ENCODE data around the gene SOCS1. TPM values are rescaled to one million over a fixed set of nuclear protein-coding genes. Genes with fewer than 3 reads are reported as not detected.
A peak's percentile ranks its signal among the peaks of the same experiment; 100 is the strongest.
"Not testable (repeated sequence)": the region's sequence is repeated elsewhere in the genome, so short reads cannot be mapped to it uniquely, and the experiment has no call there.

Gene SOCS1
- total RNA-seq, 1 donor from 2014 or later, result 161 TPM

DNA sequence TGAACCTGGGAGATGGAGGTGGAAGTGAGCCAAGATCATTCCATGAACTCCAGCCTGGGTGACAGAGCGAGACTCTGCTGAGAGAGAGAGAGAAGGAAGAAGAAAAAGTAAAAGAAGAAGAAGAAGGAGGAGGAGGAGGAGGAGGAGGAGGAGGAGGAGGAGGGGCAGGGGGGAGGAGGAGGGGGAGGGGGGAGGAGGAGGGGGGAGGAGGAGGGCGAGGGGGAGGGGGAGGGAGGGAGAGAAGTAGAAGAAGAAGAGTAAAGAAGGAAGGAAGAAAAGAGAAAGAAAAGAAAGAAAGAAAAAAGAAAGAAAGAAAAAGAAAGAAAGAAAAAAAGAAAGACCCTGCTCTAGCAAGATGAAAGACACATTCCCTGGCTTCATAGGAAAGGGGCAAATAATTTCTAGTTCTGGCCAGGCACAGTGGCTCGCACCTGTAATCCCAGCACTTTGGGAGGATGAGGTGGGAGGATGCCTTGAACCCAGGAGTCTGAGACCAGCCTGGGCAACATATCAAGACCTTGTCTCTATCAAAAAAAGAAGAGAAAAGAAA, 23.6 kb downstream of the SOCS1 start:
- intact Hi-C loops (cut with micrococcal nuclease), result loop anchor here (5.0 kb wide), 1 partner anchor 350 kb away; no protein-coding TSS in a partner anchor
- Mint-ChIP-seq H3K27ac (peak overlapping the region; percentile 95), H3K4me1 (ENCODE audit: low read depth) (peaks cover 82% of the 10 kb centered on the region), H3K4me3 (peak overlapping the region; percentile 64), H3K36me3 (ENCODE audit: low read depth) (no peaks in the 10 kb centered on the region), H3K9me3 (no peaks in the 10 kb centered on the region), H3K27me3 (ENCODE audit: insufficient read depth) (no peaks in the 10 kb centered on the region)
- DNase-seq (ENCODE audit: low spot score), result no peak

DNA sequence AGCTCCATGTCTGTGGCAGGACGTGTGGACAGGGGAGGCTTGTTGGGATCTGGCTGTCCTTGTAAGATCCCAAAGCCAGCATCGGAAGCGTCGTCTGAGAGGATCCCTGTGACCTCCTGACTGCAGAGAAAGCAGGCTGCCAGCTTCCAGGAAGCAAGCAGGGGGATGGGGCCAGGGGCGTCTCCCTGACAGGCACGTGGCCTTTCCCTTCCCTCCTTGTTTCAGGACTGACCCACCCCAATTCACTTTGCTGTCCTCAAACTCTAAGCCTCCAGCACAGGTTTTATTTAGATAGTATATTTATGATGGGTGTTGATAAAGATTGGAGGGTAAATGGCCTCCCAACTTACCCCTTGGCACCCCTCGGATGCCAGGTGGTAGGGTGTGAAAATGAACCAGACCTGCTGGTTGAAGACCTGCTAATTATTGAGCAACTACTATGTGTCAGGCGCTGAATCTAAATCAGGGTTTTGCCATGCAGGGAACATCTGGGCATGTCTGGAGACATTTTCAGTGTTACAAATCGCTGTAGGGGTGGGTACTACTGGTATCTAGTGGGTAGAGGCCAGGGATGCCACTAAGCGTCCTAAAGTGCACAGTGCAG, 24.5 kb downstream of the SOCS1 start:
- Mint-ChIP-seq H3K27ac (peak overlapping the region; percentile 87), H3K4me1 (ENCODE audit: low read depth) (peaks cover 74% of the 10 kb centered on the region), H3K4me3 (peak overlapping the region; percentile 64), H3K9me3 (no peaks in the 10 kb centered on the region), H3K27me3 (ENCODE audit: insufficient read depth) (no peaks in the 10 kb centered on the region), H3K36me3 (ENCODE audit: low read depth) (no peaks in the 10 kb centered on the region)
- intact Hi-C loops (cut with micrococcal nuclease), result loop anchor here (5.0 kb wide), 1 partner anchor 351 kb away; no protein-coding TSS in a partner anchor
- no peak for DNase-seq (ENCODE audit: low spot score)

DNA sequence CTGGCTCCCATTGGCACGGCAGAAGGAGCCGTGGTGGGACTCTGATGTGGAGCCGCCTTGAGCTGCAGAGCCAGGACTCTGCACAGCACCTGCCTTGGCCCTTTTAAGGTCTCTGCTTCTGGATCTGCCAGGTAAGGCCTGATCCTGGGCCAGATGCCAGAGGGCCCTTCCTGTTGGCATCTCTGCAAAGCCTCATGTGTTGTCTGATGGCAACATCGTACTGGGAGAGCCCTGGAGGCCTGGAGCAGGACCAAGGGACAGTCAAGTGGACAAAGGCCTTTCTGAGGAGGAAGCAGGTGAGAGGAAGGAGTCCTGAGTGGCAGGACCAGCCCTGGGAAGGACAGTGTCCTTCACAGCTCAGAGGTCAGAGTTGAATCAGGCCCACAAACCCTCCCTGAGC, 26.1 kb downstream of the SOCS1 start:
- Mint-ChIP-seq H3K9me3 (no peaks in the 10 kb centered on the region), H3K36me3 (ENCODE audit: low read depth) (no peaks in the 10 kb centered on the region), H3K4me1 (ENCODE audit: low read depth) (peaks cover 78% of the 10 kb centered on the region), H3K4me3 (no peak overlapping the region), H3K27ac (peak overlapping the region; percentile 57), H3K27me3 (ENCODE audit: insufficient read depth) (no peaks in the 10 kb centered on the region)
- intact Hi-C loops (cut with micrococcal nuclease), result loop anchor here (5.0 to 10.0 kb wide), 3 partner anchors 352 to 687 kb away; partner anchors contain the start of genes CIITA and GSPT1
- no peak for DNase-seq (ENCODE audit: low spot score)

DNA sequence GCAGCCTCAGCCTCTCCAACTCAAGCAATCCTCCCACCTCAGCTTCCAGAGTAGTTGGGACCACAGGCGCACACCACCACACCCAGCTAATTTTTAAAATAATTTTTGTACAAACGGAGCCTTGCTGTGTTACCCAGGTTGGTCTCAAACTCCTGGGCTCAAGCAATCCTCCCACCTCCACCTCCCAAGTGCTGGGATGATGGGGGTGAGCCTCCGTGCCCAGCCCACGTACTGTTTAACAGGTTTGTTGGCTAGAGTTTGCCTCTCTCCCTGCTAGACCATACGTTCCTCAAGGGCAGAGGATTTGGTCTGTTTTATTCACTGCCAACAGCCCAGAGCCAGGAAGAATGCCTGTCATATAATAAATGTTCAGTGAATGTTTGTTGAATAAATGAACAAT, 26.6 kb downstream of the SOCS1 start:
- no peaks in the 10 kb centered on the region for H3K9me3 Mint-ChIP-seq
- DNase-seq (ENCODE audit: low spot score), result no peak
- intact Hi-C loops (cut with micrococcal nuclease), result loop anchor here (5.0 to 10.0 kb wide), 2 partner anchors 355 to 688 kb away; partner anchors contain the start of genes CIITA and GSPT1
- H3K4me3 Mint-ChIP-seq, result no peak overlapping the region
- no peaks in the 10 kb centered on the region for H3K27me3 Mint-ChIP-seq (ENCODE audit: insufficient read depth)
- H3K27ac Mint-ChIP-seq, result peak overlapping the region; percentile 8
- H3K4me1 Mint-ChIP-seq (ENCODE audit: low read depth), result peaks cover 78% of the 10 kb centered on the region
- no peaks in the 10 kb centered on the region for H3K36me3 Mint-ChIP-seq (ENCODE audit: low read depth)

DNA sequence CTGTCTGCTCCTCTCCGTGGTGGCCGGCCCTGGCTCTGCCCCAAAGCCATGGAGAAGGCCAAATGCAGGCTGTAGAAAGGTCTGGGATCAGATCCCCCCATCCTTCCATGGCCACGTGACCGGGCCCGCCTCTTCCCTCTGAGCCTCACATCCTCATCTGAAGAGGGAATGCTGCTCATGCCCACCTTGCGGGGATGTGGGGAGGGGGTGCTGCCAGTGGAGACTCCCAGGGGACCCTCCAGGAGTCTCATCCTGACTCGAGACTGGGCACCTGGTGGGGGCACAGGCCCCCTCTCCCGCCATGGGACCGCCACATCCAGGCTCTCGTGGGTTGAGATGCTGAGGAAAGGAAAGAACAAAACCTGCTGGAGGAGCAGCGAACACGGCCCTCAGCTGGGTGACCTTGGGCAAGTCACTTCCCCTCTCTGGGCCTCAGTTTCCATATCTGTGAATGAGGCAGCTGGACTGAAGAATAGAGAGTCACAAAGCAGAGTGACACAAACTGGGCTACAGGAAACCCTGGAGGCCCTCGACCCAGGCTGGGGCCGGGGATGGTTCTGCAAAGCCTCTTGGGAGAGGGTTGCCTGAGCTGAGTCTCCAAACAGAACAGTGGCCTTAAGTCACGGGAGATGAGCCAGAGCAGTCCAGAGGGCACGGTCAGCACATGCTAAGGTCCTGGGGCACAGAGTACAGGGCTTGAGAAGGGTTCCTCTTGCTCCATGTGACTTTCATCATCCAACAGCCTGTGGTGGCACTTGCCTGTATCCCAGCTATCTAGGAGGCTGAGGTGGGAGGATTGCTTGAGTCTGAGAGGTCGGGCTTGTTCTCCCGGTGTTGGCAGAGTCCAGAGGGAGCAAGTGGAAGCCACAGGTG, 30.1 kb downstream of the SOCS1 start:
- Mint-ChIP-seq H3K36me3 (ENCODE audit: low read depth) (peaks cover 3% of the 10 kb centered on the region), H3K9me3 (no peaks in the 10 kb centered on the region), H3K4me1 (ENCODE audit: low read depth) (peaks cover 65% of the 10 kb centered on the region), H3K4me3 (peak overlapping the region; percentile 71), H3K27me3 (ENCODE audit: insufficient read depth) (no peaks in the 10 kb centered on the region), H3K27ac (peak overlapping the region; percentile 98)
- DNase-seq (ENCODE audit: low spot score), result no peak
- intact Hi-C loops (cut with micrococcal nuclease), result loop anchor here (1.0 to 10.0 kb wide), 16 partner anchors 7 to 691 kb away; partner anchors contain the start of genes CIITA, GSPT1 and RMI2

DNA sequence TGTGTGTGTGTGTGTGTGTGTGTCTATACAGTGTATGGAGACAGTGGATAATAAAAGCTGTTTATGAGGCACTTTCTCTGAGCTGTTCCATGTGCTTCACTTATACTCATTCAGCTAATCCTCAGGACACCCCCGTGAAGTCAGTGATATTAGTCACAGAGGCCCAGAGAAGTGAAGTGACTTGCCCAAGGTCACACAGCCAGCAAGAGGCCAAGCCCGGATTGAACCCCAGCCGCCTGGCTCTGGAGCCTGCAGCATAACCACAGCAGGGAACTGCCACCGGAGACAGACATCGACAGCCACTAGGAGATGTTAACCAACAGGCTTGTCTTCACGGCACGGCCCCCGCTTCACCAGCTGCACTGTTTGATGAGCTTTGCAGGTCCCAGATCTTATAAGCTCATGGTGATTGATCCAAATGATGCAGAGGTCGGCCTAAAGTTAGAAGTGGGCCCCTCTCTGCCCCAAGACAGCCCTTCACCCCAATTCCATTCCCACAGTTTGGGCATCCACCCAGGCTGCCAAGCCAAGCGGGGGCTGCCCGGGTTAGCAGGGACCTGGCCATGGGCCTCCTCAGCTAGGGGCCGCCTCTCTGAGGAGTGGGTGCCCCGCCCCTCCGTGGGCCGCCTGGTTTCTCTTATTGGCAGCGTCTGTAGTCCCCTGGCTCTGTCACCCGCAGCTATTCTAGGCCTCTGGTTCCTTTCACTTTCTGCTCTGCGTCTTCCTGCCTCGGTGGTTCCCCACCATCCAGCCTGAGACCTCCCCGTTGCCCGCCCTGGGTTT, 30.9 kb downstream of the SOCS1 start:
- Mint-ChIP-seq H3K27ac (peak overlapping the region; percentile 98), H3K27me3 (ENCODE audit: insufficient read depth) (no peaks in the 10 kb centered on the region), H3K9me3 (no peaks in the 10 kb centered on the region), H3K36me3 (ENCODE audit: low read depth) (peaks cover 3% of the 10 kb centered on the region), H3K4me1 (ENCODE audit: low read depth) (peaks cover 60% of the 10 kb centered on the region), H3K4me3 (peak overlapping the region; percentile 71)
- intact Hi-C loops (cut with micrococcal nuclease), result loop anchor here (1.0 to 10.0 kb wide), 17 partner anchors 8 to 692 kb away; partner anchors contain the start of genes CIITA, GSPT1 and RMI2
- peak; percentile 83 for DNase-seq (ENCODE audit: low spot score)

DNA sequence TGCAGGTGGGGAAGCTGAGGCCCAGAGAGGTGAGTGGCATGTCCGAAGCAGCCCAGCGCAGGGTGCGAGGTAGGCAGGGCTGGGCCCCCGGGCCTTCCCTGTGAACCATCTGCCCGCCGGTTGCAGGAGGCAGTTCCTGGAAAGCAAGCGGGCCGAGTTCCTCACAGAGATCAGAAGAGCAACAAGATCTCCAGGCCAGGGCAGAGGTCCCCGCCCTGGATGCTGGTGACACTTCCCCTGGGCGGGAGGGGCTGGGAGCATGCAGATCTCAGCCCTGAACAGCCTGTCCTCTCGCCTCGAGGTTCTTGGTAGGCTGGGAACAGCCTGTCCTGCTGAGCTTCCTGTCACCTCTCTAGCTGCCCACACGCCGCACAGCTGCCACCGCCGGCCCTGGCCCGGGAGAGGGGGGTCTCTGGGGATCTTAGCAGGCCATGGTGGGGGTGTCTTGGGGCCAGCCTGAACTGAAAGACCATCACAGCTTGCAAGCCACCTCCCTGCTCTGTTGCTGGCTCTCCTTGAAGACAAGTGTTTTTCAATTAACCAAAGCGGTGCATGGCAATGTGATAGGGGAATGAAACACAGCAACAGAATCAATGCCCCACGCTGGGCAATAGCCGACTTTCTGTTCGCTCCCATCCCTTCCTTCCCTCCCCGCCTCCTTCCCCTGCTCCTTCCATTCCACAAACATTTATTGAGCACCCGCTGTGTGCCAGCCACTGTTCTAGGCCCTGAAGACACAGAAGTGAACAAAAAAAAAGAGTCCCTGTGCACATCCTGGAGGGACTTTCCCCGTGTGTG, 31.7 kb downstream of the SOCS1 start:
- peaks cover 4% of the 10 kb centered on the region for H3K36me3 Mint-ChIP-seq (ENCODE audit: low read depth)
- peak overlapping the region; percentile 98 for H3K27ac Mint-ChIP-seq
- peak; percentile 66 for DNase-seq (ENCODE audit: low spot score)
- H3K4me1 Mint-ChIP-seq (ENCODE audit: low read depth), result peaks cover 58% of the 10 kb centered on the region
- H3K9me3 Mint-ChIP-seq, result peaks cover under 1% of the 10 kb centered on the region
- H3K27me3 Mint-ChIP-seq (ENCODE audit: insufficient read depth), result no peaks in the 10 kb centered on the region
- H3K4me3 Mint-ChIP-seq, result peak overlapping the region; percentile 80
- intact Hi-C loops (cut with micrococcal nuclease), result loop anchor here (1.0 to 10.0 kb wide), 3 partner anchors 17 to 349 kb away; partner anchors contain the start of gene CIITA

DNA sequence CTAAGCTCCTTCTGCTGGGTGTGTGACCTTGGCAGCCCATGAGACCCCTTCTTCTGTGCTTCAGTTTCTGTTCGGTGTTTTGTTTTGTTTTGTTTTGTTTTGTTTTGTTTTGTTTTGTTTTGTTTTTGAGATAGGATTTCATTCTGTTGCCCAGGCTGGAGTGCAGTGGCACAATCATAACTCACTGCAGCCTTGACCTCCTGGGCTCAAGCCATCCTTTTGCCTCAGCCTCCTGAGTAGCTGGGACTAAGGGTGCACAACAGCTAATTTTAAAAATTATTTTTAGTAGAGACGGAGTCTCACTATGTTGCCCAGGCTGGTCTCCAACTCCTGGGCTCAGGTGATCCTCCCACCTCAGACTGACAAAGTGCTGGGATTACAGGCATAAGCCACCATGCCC, 35.5 kb downstream of the SOCS1 start:
- H3K27me3 Mint-ChIP-seq (ENCODE audit: insufficient read depth); H3K4me3 Mint-ChIP-seq; H3K27ac Mint-ChIP-seq; DNase-seq (ENCODE audit: low spot score): not testable (repeated sequence)
- Mint-ChIP-seq H3K4me1 (ENCODE audit: low read depth) (peaks cover 45% of the 10 kb centered on the region), H3K9me3 (peaks cover 28% of the 10 kb centered on the region), H3K36me3 (ENCODE audit: low read depth) (peaks cover 24% of the 10 kb centered on the region)
- intact Hi-C loops (cut with micrococcal nuclease), result loop anchor here (10.0 kb wide), 1 partner anchor 346 kb away; the partner anchor contains the start of gene CIITA

DNA sequence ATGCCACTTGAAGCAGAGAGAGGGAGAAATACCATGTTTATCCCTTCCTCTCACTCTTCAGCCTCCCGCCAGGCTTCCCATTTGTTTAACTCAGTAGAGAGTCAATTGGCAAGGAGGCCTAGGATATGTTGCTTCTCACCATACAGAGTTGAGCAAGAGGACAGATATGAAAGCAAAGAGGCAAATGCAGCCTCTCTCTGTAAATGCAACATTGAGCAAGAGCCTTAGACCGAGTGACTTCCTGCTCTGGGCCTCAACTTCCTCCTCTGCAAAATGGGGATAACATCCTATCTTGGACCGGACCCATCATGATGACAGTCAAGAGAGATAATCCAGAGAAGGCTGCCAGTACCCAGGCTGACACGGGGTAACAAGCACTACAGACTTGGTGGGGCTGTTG, 36.8 kb downstream of the SOCS1 start:
- intact Hi-C loops (cut with micrococcal nuclease), result no loop called here
- Mint-ChIP-seq H3K27ac (no peak overlapping the region), H3K4me3 (no peak overlapping the region), H3K4me1 (ENCODE audit: low read depth) (peaks cover 31% of the 10 kb centered on the region), H3K9me3 (peaks cover 28% of the 10 kb centered on the region), H3K36me3 (ENCODE audit: low read depth) (peaks cover 24% of the 10 kb centered on the region), H3K27me3 (ENCODE audit: insufficient read depth) (no peaks in the 10 kb centered on the region)
- no peak for DNase-seq (ENCODE audit: low spot score)

DNA sequence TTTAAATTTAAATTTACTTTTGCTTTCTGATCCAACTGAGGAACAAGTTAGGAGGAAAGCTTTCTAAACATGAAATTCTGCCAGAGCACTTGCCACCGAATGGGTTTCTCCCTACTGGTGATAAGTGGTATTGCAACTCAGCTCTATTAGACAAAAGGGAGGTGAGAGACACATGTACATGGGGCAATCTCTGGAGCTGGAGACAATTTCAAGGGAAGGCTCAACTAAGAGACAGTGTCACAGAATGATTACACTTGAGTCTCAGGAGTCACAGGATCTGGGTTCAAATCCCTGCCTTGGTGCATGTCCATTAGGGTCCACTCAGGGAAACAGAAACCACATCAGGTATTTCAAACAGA, 37.4 kb downstream of the SOCS1 start:
- intact Hi-C loops (cut with micrococcal nuclease), result no loop called here
- DNase-seq (ENCODE audit: low spot score), result no peak
- Mint-ChIP-seq H3K4me1 (ENCODE audit: low read depth) (peaks cover 27% of the 10 kb centered on the region), H3K27me3 (ENCODE audit: insufficient read depth) (no peaks in the 10 kb centered on the region), H3K9me3 (peaks cover 28% of the 10 kb centered on the region), H3K4me3 (no peak overlapping the region), H3K27ac (peak overlapping the region; percentile 18), H3K36me3 (ENCODE audit: low read depth) (peaks cover 22% of the 10 kb centered on the region)

DNA sequence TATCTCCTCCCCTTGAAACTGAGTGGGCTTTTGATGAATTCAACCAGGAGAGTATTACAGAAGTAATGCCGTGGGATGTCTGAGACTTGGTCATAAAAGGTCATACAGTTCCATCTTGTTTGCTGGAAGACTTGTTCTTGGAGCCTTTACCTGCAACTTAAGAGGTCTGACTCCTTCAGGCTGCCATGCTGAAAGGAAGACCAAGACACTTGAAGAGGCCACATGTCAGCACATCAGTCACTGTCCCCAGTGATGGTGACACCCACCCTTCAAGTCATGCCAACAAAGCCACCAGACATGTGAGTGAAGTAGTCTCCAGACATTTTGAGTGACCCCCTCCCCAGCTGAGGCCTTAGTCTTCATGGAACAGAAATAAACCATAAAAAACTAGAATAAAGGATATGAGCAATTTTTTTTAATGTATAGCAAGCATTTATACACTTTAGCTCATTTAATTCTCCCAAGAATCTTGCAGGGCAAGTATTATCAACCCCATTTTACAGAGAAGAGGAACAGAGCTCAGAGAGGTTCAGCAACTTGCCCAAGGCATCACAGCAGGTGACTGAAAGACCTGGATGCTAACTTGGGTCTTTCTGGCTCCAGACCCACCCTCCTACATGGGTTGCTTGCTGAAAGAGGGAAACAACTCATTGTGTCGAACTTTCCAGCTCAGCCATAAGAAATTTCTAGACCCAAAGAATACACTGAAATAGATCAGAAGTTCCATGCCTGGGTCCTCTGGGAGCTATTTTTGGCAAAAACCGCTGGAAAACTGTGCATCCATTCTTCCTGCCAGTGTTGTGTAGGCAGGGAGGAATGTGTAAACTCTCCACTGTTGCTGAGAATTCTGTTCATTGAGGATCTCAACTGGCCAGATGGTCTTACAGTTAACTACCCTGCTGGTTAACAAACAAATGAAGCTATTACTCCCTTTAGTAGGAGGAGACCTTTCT, 38.1 kb downstream of the SOCS1 start:
- H3K9me3 Mint-ChIP-seq, result peaks cover 28% of the 10 kb centered on the region
- H3K27ac Mint-ChIP-seq, result no peak overlapping the region
- H3K4me1 Mint-ChIP-seq (ENCODE audit: low read depth), result peaks cover 23% of the 10 kb centered on the region
- H3K27me3 Mint-ChIP-seq (ENCODE audit: insufficient read depth), result no peaks in the 10 kb centered on the region
- peaks cover 20% of the 10 kb centered on the region for H3K36me3 Mint-ChIP-seq (ENCODE audit: low read depth)
- no peak overlapping the region for H3K4me3 Mint-ChIP-seq
- DNase-seq (ENCODE audit: low spot score), result no peak
- intact Hi-C loops (cut with micrococcal nuclease), result no loop called here

All from activated T-helper 1 cell treated with anti-CD3 and anti-CD28 coated beads, Interleukin-12 subunit alpha, Interleukin-12 subunit beta, Interleukin-2, Interleukin-4 antibody, amounts not matched to agents 30 ng/mL and 10 ng/mL and 1 ng/mL, durations not matched to agents 14 hours and 24 hours and 36 hours (primary cell).